ENCODE measurements around the gene NFATC1. TPM values are rescaled to one million over a fixed set of nuclear protein-coding genes. Genes with fewer than 3 reads are reported as not detected.
"Not testable (repeated sequence)": the region's sequence is repeated elsewhere in the genome, so short reads cannot be mapped to it uniquely, and the experiment has no call there.

The NFATC1 gene
- total and polyA plus RNA-seq, 2 experiments from 2014 or later = 4.2 to 11.3 TPM

- Histone ChIP-seq H2AFZ (no peak overlapping the region), H4K20me1 (ENCODE audit: insufficient read depth, poor library complexity, severe bottlenecking) (no peaks in the 10 kb centered on the region), H3K27ac (no peak overlapping the region), H3K9me2 (replicated peaks; ENCODE audit: insufficient read depth) (no peaks in the 10 kb centered on the region), H3K4me2 (no peak overlapping the region), H3K4me1 (ENCODE audit: insufficient read depth) (peaks cover 4% of the 10 kb centered on the region), H3K27me3 (no peaks in the 10 kb centered on the region), H3K4me3 (no peak overlapping the region), H3K9me3 (ENCODE audit: low read depth) (no peaks in the 10 kb centered on the region), H3K36me3 (replicated peaks; ENCODE audit: insufficient read depth, low read depth) (no peaks in the 10 kb centered on the region), H3K79me2 (no peaks in the 10 kb centered on the region)
- no peak for TF ChIP-seq EZH2phosphoT487 (IDR thresholded peaks at IDR 0.05; ENCODE audit: low read depth, severe bottlenecking, unreplicated experiment)
- no peak for TF ChIP-seq CTCF (IDR thresholded peaks at IDR 0.05; ENCODE audit: poor library complexity)
- no peak for TF ChIP-seq EZH2 (IDR thresholded peaks at IDR 0.05; ENCODE audit: borderline replicate concordance)
- WGBS (ENCODE audit: low lambda C conversion rate, missing lambda C conversion rate) = 93% methylated on average over 20 of the region's 20 CpGs
- no peak for DNase-seq (ENCODE audit: low spot score)
These were observed 84.0 kb downstream of the NFATC1 start for GRCh38 chr18:79479761-79480161.

- Histone ChIP-seq H3K27ac (no peak overlapping the region), H3K9me2 (replicated peaks; ENCODE audit: insufficient read depth) (no peaks in the 10 kb centered on the region), H2AFZ (no peak overlapping the region), H3K4me1 (ENCODE audit: insufficient read depth) (peaks cover 11% of the 10 kb centered on the region), H3K36me3 (replicated peaks; ENCODE audit: insufficient read depth, low read depth) (no peaks in the 10 kb centered on the region), H3K4me2 (no peak overlapping the region), H3K9me3 (ENCODE audit: low read depth) (no peaks in the 10 kb centered on the region), H4K20me1 (ENCODE audit: insufficient read depth, poor library complexity, severe bottlenecking) (no peaks in the 10 kb centered on the region), H3K27me3 (no peaks in the 10 kb centered on the region), H3K79me2 (no peaks in the 10 kb centered on the region), H3K4me3 (no peak overlapping the region)
- no peak for DNase-seq (ENCODE audit: low spot score)
- no peak for TF ChIP-seq EZH2phosphoT487 (IDR thresholded peaks at IDR 0.05; ENCODE audit: low read depth, severe bottlenecking, unreplicated experiment)
- TF ChIP-seq CTCF (IDR thresholded peaks at IDR 0.05; ENCODE audit: poor library complexity) = no peak
- no peak for TF ChIP-seq EZH2 (IDR thresholded peaks at IDR 0.05; ENCODE audit: borderline replicate concordance)
- 76% methylated on average over 41 of the region's 41 CpGs for WGBS (ENCODE audit: low lambda C conversion rate, missing lambda C conversion rate)
These were observed 84.7 kb downstream of the NFATC1 start for GRCh38 chr18:79480171-79481045.

- TF ChIP-seq CTCF (IDR thresholded peaks at IDR 0.05; ENCODE audit: poor library complexity) = no peak
- no peak for TF ChIP-seq EZH2phosphoT487 (IDR thresholded peaks at IDR 0.05; ENCODE audit: low read depth, severe bottlenecking, unreplicated experiment)
- no peak for TF ChIP-seq EZH2 (IDR thresholded peaks at IDR 0.05; ENCODE audit: borderline replicate concordance)
- H2AFZ ChIP-seq = no peak overlapping the region
- H3K27ac ChIP-seq = no peak overlapping the region
- no peak overlapping the region for H3K4me3 ChIP-seq
- DNase-seq (ENCODE audit: low spot score) = no peak
- H3K9me2 ChIP-seq (replicated peaks; ENCODE audit: insufficient read depth) = no peaks in the 10 kb centered on the region
- no peaks in the 10 kb centered on the region for H3K36me3 ChIP-seq (replicated peaks; ENCODE audit: insufficient read depth, low read depth)
- H3K4me1 ChIP-seq (ENCODE audit: insufficient read depth) = peaks cover 17% of the 10 kb centered on the region
- no peaks in the 10 kb centered on the region for H4K20me1 ChIP-seq (ENCODE audit: insufficient read depth, poor library complexity, severe bottlenecking)
- no peak overlapping the region for H3K4me2 ChIP-seq
- no peaks in the 10 kb centered on the region for H3K27me3 ChIP-seq
- H3K79me2 ChIP-seq = no peaks in the 10 kb centered on the region
- WGBS (ENCODE audit: low lambda C conversion rate, missing lambda C conversion rate) = 84% methylated on average over 26 of the region's 26 CpGs
- no peaks in the 10 kb centered on the region for H3K9me3 ChIP-seq (ENCODE audit: low read depth)
These were observed 85.5 kb downstream of the NFATC1 start for GRCh38 chr18:79481046-79481790.

- H3K36me3 ChIP-seq (replicated peaks; ENCODE audit: insufficient read depth, low read depth); H3K4me2 ChIP-seq; H3K79me2 ChIP-seq; H4K20me1 ChIP-seq (ENCODE audit: insufficient read depth, poor library complexity, severe bottlenecking); H2AFZ ChIP-seq; H3K27me3 ChIP-seq; H3K4me3 ChIP-seq; DNase-seq (ENCODE audit: low spot score); H3K9me3 ChIP-seq (ENCODE audit: low read depth); H3K9me2 ChIP-seq (replicated peaks; ENCODE audit: insufficient read depth); H3K27ac ChIP-seq: not testable (repeated sequence)
- 97% methylated on average over 19 of the region's 25 CpGs for WGBS (ENCODE audit: low lambda C conversion rate, missing lambda C conversion rate)
- H3K4me1 ChIP-seq (ENCODE audit: insufficient read depth) = peaks cover 18% of the 10 kb centered on the region
These were observed 87.7 kb downstream of the NFATC1 start for GRCh38 chr18:79483393-79483792.
